OCI-LY7 (cell line): ENCODE measurements around the gene TEX44. TPM values are rescaled to one million over a fixed set of nuclear protein-coding genes. Genes with fewer than 3 reads are reported as not detected.
"Not testable (repeated sequence)": the region's sequence is repeated elsewhere in the genome, so short reads cannot be mapped to it uniquely, and the experiment has no call there.

Experiments
- BruUV-seq: library from RNA; stranded (reverse); fragments of 400-500 nt; replicated peaks from 2 replicates; lab custom pipeline; 2021; lab: Mats Ljungman, UMichigan
- CTCF ChIA-PET: fragments of 300-600 bp; sonication (Branson Sonifier 250); formaldehyde crosslinking; loops from one replicate; lab custom pipeline; 2022; ENCODE audit warnings: antibody characterized with exemption; ENCODE audit not compliant: unreplicated experiment; lab: Charles Lee
- POLR2A ChIA-PET: fragments of 300-600 bp; sonication (Branson Sonifier 250); formaldehyde crosslinking; loops from one replicate; lab custom pipeline; 2022; ENCODE audit warnings: antibody characterized with exemption; lab: Charles Lee
- DNase-seq: peaks from one replicate; pipeline ENCODE4 v3.0.0-alpha.2; 2015; ENCODE audit warnings: low spot score
- H2AFZ ChIP-seq: fragments of 200-600 bp; sonication (generic), shearing (Covaris generic); 2 replicates; pipeline ENCODE4 v1.6.1; 2014; ENCODE audit warnings: mild to moderate bottlenecking, antibody characterized with exemption, low read length, moderate library complexity
- H3K27ac ChIP-seq: fragments of 200-600 bp; sonication (generic); 2 replicates; pipeline ENCODE4 v1.5.1; 2014; ENCODE audit warnings: mixed run types, low read depth, mild to moderate bottlenecking, moderate library complexity, low read length, inconsistent platforms; ENCODE audit not compliant: poor library complexity, severe bottlenecking
- H3K36me3 ChIP-seq: fragments of 200-600 bp; sonication (generic); 2 replicates; pipeline ENCODE4 v1.6.1; 2014; ENCODE audit warnings: mild to moderate bottlenecking, antibody characterized with exemption, low read length, moderate library complexity, mixed read lengths; ENCODE audit not compliant: insufficient read depth
- H3K4me1 ChIP-seq: fragments of 200-600 bp; sonication (generic); 2 replicates; pipeline ENCODE4 v1.5.1; 2014; ENCODE audit warnings: mild to moderate bottlenecking, low read length; ENCODE audit not compliant: insufficient read depth, poor library complexity, severe bottlenecking
- H3K4me2 ChIP-seq: fragments of 200-600 bp; sonication (generic); 2 replicates; pipeline ENCODE4 v1.6.1; 2014; ENCODE audit warnings: mild to moderate bottlenecking, low read length
- H3K4me3 ChIP-seq: fragments of 200-600 bp; sonication (generic); 2 replicates; pipeline ENCODE4 v1.5.1; 2014; ENCODE audit warnings: mild to moderate bottlenecking, low read depth, low read length; ENCODE audit not compliant: poor library complexity, severe bottlenecking
- H3K79me2 ChIP-seq: fragments of 200-600 bp; sonication (generic); 2 replicates; pipeline ENCODE4 v1.6.1; 2016; ENCODE audit warnings: low read depth, mild to moderate bottlenecking, low read length, moderate library complexity, mixed read lengths; ENCODE audit not compliant: insufficient read depth
- H3K9me2 ChIP-seq: fragments of 200-600 bp; sonication (generic); 2 replicates; pipeline ENCODE4 v1.6.1; 2016; ENCODE audit warnings: mild to moderate bottlenecking, low read length, mixed read lengths; ENCODE audit not compliant: insufficient read depth
- H3K9me3 ChIP-seq: fragments of 200-600 bp; sonication (generic); 2 replicates; pipeline ENCODE4 v1.6.1; 2014; ENCODE audit warnings: mild to moderate bottlenecking, mixed run types, low read length, mixed read lengths
- H4K20me1 ChIP-seq: fragments of 200-600 bp; sonication (generic); 2 replicates; pipeline ENCODE4 v1.6.1; 2014; ENCODE audit warnings: mild to moderate bottlenecking, antibody characterized with exemption, low read length, moderate library complexity, mixed read lengths; ENCODE audit not compliant: insufficient read depth
- CTCF ChIP-seq: fragments of 200-600 bp; sonication (generic); conservative IDR thresholded peaks from 2 replicates; pipeline ENCODE4 v1.5.1; 2014; ENCODE audit warnings: mild to moderate bottlenecking, antibody characterized with exemption, low read length, moderate library complexity, mixed read lengths
- EZH2phosphoT487 ChIP-seq: fragments of 200-600 bp; sonication (generic); IDR thresholded peaks from 2 replicates; pipeline ENCODE4 v1.6.1; 2018; ENCODE audit warnings: low read depth, borderline replicate concordance, mild to moderate bottlenecking, mixed run types, antibody characterized with exemption, low read length, moderate library complexity, mixed read lengths
- intact Hi-C: fragments of 100-400 bp; cut with micrococcal nuclease; formaldehyde crosslinking; loops from one replicate; pipeline ENCODE4 v1.10.0; 2022; ENCODE audit not compliant: unreplicated experiment
- total RNA-seq, 2 experiments: library from RNA; depleted of rRNA in 1 of 2; stranded (reverse); fragments of >200 nt in 1 of 2; shearing (Covaris generic) in 1 of 2; gene quantifications; 2 replicates each; pipeline ENCODE4 v1.2.3, GENCODE V29; 2014 to 2022

The TEX44 gene
- total RNA-seq, 2 experiments from 2014 or later = not detected

- ChIA-PET POLR2A (interaction anchor here (1.0 kb wide), 1 partner anchor 13 kb away, joined by 3 read pairs; no protein-coding TSS in a partner anchor), CTCF (no interaction called here)
- peak overlapping the region; percentile 10; the same call in 1 of the 2 replicates for H2AFZ ChIP-seq
- no peak overlapping the region for H3K4me3 ChIP-seq
- H3K27ac ChIP-seq = no peak overlapping the region
- no TSS peak for BruUV-seq
- H3K79me2 ChIP-seq = no peaks in the 10 kb centered on the region
- DNase-seq = no peak
- no peaks in the 10 kb centered on the region for H3K36me3 ChIP-seq
- intact Hi-C loops = loop anchor here (10.0 kb wide), 1 partner anchor 343 kb away; no protein-coding TSS in a partner anchor
- H3K4me2 ChIP-seq = no peak overlapping the region
- no peaks in the 10 kb centered on the region for H4K20me1 ChIP-seq
- no peaks in the 10 kb centered on the region for H3K9me3 ChIP-seq
- no peaks in the 10 kb centered on the region for H3K9me2 ChIP-seq
- TF ChIP-seq EZH2phosphoT487 (no peak), CTCF (no peak)
- peaks cover 14% of the 10 kb centered on the region for H3K4me1 ChIP-seq
Measured at GRCh38 chr2:231568098-231568784, 24.4 kb upstream of the TEX44 start.

GRCh38 chr2:231568785-231569435 is 23.8 kb upstream of the TEX44 start:
- H3K27ac ChIP-seq = no peak overlapping the region
- H3K4me3 ChIP-seq = no peak overlapping the region
- intact Hi-C loops = loop anchor here (10.0 kb wide), 1 partner anchor 344 kb away; no protein-coding TSS in a partner anchor
- peaks cover 14% of the 10 kb centered on the region for H3K4me1 ChIP-seq
- no peaks in the 10 kb centered on the region for H3K79me2 ChIP-seq
- H3K9me3 ChIP-seq = no peaks in the 10 kb centered on the region
- no peak for TF ChIP-seq CTCF
- TF ChIP-seq EZH2phosphoT487 = no peak
- no peaks in the 10 kb centered on the region for H3K36me3 ChIP-seq
- H2AFZ ChIP-seq = peak overlapping the region; percentile 10; the same call in 1 of the 2 replicates
- no peaks in the 10 kb centered on the region for H3K9me2 ChIP-seq
- CTCF ChIA-PET = no interaction called here
- no peaks in the 10 kb centered on the region for H4K20me1 ChIP-seq
- POLR2A ChIA-PET = interaction anchor here (0.6 to 1.0 kb wide), 2 partner anchors 14 to 343 kb away, joined by 3 to 4 read pairs; no protein-coding TSS in a partner anchor
- no peak for DNase-seq
- H3K4me2 ChIP-seq = no peak overlapping the region
- BruUV-seq = no TSS peak

- H3K79me2 ChIP-seq, BruUV-seq, DNase-seq, intact Hi-C loops, H4K20me1 ChIP-seq, H3K27ac ChIP-seq, H3K36me3 ChIP-seq, H3K4me2 ChIP-seq, H3K9me2 ChIP-seq, CTCF ChIA-PET, H3K9me3 ChIP-seq, H3K4me3 ChIP-seq, H2AFZ ChIP-seq: not testable (repeated sequence)
- peaks cover 14% of the 10 kb centered on the region for H3K4me1 ChIP-seq
- POLR2A ChIA-PET = interaction anchor here (0.6 to 0.7 kb wide), 2 partner anchors 44 to 546 kb away, joined by 4 to 5 read pairs; no protein-coding TSS in a partner anchor
Measured at GRCh38 chr2:231570915-231571314, 21.7 kb upstream of the TEX44 start.
